HEK293 (cell line): ENCODE results near the gene IFNL1.

Source experiments
- BCL11A ChIP-seq: fragments of 450-650 bp; formaldehyde crosslinking; IDR thresholded peaks from 2 replicates; pipeline ENCODE4 v1.5.1; 2016; ENCODE audit warnings: low read depth, missing biosample characterization, missing genetic modification characterization
- GFI1B ChIP-seq: fragments of 450-650 bp; formaldehyde crosslinking; IDR thresholded peaks from 2 replicates; pipeline ENCODE4 v1.5.1; 2016; ENCODE audit warnings: missing biosample characterization, missing genetic modification characterization
- GLI4 ChIP-seq: fragments of 450-650 bp; formaldehyde crosslinking; IDR thresholded peaks from 2 replicates; pipeline ENCODE4 v1.5.1; 2016; ENCODE audit warnings: missing biosample characterization, missing genetic modification characterization
- KLF7 ChIP-seq: fragments of 450-650 bp; formaldehyde crosslinking; IDR thresholded peaks from 2 replicates; pipeline ENCODE4 v1.5.1; 2016; ENCODE audit warnings: missing biosample characterization, missing genetic modification characterization, borderline replicate concordance
- PRDM2 ChIP-seq: fragments of 450-650 bp; formaldehyde crosslinking; IDR thresholded peaks from 2 replicates; pipeline ENCODE4 v1.5.1; 2016; ENCODE audit warnings: missing biosample characterization, missing genetic modification characterization, borderline replicate concordance
- TSHZ1 ChIP-seq: fragments of 450-650 bp; formaldehyde crosslinking; IDR thresholded peaks from 2 replicates; pipeline ENCODE4 v1.5.1; 2016; ENCODE audit warnings: missing biosample characterization, missing genetic modification characterization, borderline replicate concordance
- ZBTB20 ChIP-seq: fragments of 450-650 bp; formaldehyde crosslinking; IDR thresholded peaks from 2 replicates; pipeline ENCODE4 v1.5.1; 2016; ENCODE audit warnings: missing biosample characterization, missing genetic modification characterization
- ZBTB26 ChIP-seq: fragments of 450-650 bp; formaldehyde crosslinking; optimal IDR thresholded peaks from 2 replicates; pipeline ENCODE3; 2016; ENCODE audit warnings: missing biosample characterization, mild to moderate bottlenecking, missing genetic modification characterization
- ZBTB44 ChIP-seq: fragments of 450-650 bp; IDR thresholded peaks from 2 replicates; pipeline ENCODE4 v1.5.1; 2018; ENCODE audit warnings: missing biosample characterization, mild to moderate bottlenecking, missing genetic modification characterization
- ZBTB7A ChIP-seq: fragments of 450-650 bp; formaldehyde crosslinking; IDR thresholded peaks from 2 replicates; pipeline ENCODE4 v1.5.1; 2016; ENCODE audit warnings: low read depth, missing biosample characterization, missing genetic modification characterization
- ZEB2 ChIP-seq: fragments of 450-650 bp; formaldehyde crosslinking; IDR thresholded peaks from 2 replicates; pipeline ENCODE4 v1.5.1; 2016; ENCODE audit warnings: missing biosample characterization, missing genetic modification characterization
- ZNF112 ChIP-seq: fragments of 450-650 bp; formaldehyde crosslinking; IDR thresholded peaks from 2 replicates; pipeline ENCODE4 v1.5.0; 2017; ENCODE audit warnings: missing biosample characterization, missing genetic modification characterization
- ZNF146 ChIP-seq: fragments of 450-650 bp; formaldehyde crosslinking; IDR thresholded peaks from 2 replicates; pipeline ENCODE4 v1.5.1; 2016; ENCODE audit warnings: missing biosample characterization, missing genetic modification characterization
- ZNF221 ChIP-seq: fragments of 450-650 bp; formaldehyde crosslinking; IDR thresholded peaks from 2 replicates; pipeline ENCODE4 v1.5.1; 2017; ENCODE audit warnings: missing biosample characterization, missing genetic modification characterization, borderline replicate concordance
- ZNF280D ChIP-seq: fragments of 450-650 bp; formaldehyde crosslinking; IDR thresholded peaks from 2 replicates; pipeline ENCODE4 v1.5.1; 2016; ENCODE audit warnings: missing biosample characterization, missing genetic modification characterization
- ZNF423 ChIP-seq: fragments of 450-650 bp; formaldehyde crosslinking; IDR thresholded peaks from 2 replicates; pipeline ENCODE4 v1.5.1; 2016; ENCODE audit warnings: missing biosample characterization, missing genetic modification characterization
- ZNF501 ChIP-seq: fragments of 450-650 bp; formaldehyde crosslinking; IDR thresholded peaks from 2 replicates; pipeline ENCODE4 v1.5.1; 2016; ENCODE audit warnings: missing biosample characterization, missing genetic modification characterization
- ZNF580 ChIP-seq: fragments of 450-650 bp; formaldehyde crosslinking; IDR thresholded peaks from 2 replicates; pipeline ENCODE4 v1.5.1; 2016; ENCODE audit warnings: missing biosample characterization, missing genetic modification characterization
- ZNF658 ChIP-seq: fragments of 450-650 bp; formaldehyde crosslinking; IDR thresholded peaks from 2 replicates; pipeline ENCODE4; 2016; ENCODE audit warnings: missing biosample characterization, missing genetic modification characterization
- ZSCAN5A ChIP-seq: fragments of 450-650 bp; formaldehyde crosslinking; IDR thresholded peaks from 2 replicates; pipeline ENCODE4 v1.5.1; 2016; ENCODE audit warnings: missing biosample characterization, missing genetic modification characterization

The IFNL1 gene

GRCh38 chr19:39321117-39321831, 25.1 kb downstream of the IFNL1 start (continued):
- TF ChIP-seq KLF7 (peak; percentile 68; the same call in 1 of the 2 replicates), ZNF112 (tag by site-specific recombination) (no peak), ZBTB7A (peak; percentile 93), GFI1B (tag by site-specific recombination) (0 out of 2 replicates have a peak, but pooled peaks have one; percentile 64), ZBTB26 (tag by site-specific recombination) (peak; percentile 14), ZNF280D (tag by site-specific recombination) (no peak), ZEB2 (no peak), ZNF423 (tag by site-specific recombination) (no peak), ZNF580 (tag by site-specific recombination) (no peak), PRDM2 (tag by site-specific recombination) (no peak), GLI4 (tag by site-specific recombination) (no peak), TSHZ1 (peak; percentile 45), ZNF221 (no peak), ZSCAN5A (no peak), ZNF146 (no peak), ZBTB44 (tag by site-specific recombination) (no peak), BCL11A (tag by site-specific recombination) (peak; percentile 39; the same call in 1 of the 2 replicates), ZNF501 (no peak), ZNF658 (tag by site-specific recombination) (no peak), ZBTB20 (tag by site-specific recombination) (peak; percentile 72; the same call in 1 of the 2 replicates)
